D341Med (cell line): ENCODE results near the gene OGFOD3.
"Not testable (repeated sequence)": the region's sequence is repeated elsewhere in the genome, so short reads cannot be mapped to it uniquely, and the experiment has no call there.

Experiments used
- DNase-seq: peaks from one replicate; pipeline ENCODE4 v3.0.0; 2012; ENCODE audit warnings: low spot score

Gene OGFOD3

DNA sequence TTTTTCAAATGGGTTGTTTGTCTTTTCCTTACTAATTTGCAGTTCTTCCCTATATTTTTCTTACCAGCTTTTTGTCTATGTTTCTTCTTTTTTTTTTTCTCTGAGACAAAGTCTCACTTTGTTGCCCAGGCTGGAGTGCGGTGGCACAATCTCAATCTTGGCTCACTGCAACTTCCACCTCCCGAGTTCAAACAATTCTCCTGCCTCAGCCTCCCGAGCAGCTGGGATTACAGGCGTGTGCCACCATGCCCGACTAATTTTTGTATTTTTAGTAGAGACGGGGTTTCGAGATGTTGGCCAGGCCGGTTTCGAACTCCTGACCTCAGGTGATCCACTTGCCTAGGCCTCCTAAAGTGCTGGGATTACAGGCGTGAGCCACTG is 45.3 kb downstream of the OGFOD3 start:
- DNase-seq: not testable (repeated sequence)

DNA sequence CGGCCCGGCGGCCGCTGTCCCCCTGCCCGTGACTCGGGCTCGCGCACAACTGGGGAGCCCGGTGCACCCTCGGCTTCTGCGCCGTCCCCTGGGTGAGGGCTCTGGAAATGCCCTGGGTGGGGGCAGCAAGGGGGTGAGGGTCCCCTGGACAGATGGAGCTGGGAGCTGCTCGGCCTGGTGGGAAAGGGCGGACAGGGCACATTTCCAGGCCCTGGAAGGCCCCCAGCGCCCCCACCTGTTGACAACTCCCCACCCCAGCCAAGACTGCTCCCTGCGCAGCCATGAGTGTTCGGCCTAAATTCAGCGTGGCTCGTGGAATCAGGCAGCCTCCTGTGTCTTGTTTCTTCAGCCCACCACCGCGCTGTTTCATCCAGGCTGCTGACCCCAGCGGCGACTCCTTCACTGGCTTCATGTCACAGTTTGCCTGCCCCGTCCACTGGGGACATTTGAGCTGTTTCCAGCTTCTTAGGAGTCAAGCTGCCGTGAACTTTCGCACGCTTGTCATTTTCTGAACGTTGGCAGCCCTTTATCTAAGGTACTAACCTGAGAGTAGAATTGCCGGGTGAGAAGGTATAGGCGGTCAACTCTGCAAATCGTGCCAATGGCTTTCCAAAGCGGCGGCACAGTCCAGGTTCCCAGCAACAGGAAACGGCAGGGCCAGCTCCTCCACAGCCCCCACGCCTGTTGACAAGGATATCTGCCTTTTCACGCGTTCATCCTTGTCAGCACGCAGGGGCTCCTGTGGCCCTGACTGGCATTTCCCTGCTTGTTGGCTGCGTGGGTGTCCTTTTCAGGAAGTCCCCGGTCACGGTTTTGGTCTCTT is 45.9 kb downstream of the OGFOD3 start:
- no peak for DNase-seq

DNA sequence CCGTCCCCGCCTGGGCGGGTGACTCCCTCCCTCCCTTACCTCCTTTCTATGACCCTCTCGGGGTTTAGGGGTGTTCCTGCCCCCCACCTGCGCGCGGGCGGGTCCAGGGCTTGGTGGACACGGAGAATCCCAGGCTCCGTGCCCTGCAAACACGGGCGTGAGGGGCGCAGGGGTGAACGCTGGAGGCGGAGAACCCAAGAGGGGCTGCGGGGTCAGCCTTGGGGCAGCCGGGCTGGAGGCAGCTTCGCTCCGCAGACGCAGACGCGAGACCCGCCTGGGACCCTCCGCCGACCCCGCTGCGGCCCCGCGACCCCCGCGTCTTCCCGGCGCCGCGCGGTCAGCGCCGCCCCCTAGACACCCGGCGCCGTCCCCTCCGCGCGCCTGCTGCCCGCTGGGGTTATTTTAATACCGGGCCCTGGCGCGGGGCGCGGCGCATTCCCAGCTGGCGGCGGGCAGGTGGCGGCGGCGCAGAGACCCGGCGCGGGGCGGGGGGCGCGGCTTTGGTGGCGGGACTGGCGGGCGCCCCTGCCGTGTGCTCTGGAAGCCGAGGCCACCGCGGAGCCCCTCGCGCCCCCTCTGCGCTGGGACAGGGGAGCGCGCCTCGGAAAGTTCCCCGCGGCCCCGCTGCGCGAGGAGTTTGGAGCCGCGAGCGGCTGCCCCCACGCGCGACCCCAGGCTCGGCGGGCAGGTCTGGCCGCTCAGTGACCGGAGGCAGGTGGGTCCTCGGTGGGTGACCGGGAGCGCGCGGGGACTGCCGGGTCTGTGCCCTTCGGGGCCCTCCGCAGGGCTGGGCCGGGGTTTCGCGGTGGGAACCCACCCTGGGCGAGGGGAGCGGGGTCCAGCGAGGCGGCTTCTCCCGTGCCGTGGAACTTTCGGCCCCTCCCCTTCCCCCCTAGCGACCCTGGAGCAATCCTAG is 46.8 kb downstream of the OGFOD3 start, which contains the start of gene UTS2R:
UTS2R (plus strand) TSS at position 433 of the 916 bp plus-strand sequence. CDS start 2,560 bp downstream, outside the sequence.
- DNase-seq: peak; percentile 83

DNA sequence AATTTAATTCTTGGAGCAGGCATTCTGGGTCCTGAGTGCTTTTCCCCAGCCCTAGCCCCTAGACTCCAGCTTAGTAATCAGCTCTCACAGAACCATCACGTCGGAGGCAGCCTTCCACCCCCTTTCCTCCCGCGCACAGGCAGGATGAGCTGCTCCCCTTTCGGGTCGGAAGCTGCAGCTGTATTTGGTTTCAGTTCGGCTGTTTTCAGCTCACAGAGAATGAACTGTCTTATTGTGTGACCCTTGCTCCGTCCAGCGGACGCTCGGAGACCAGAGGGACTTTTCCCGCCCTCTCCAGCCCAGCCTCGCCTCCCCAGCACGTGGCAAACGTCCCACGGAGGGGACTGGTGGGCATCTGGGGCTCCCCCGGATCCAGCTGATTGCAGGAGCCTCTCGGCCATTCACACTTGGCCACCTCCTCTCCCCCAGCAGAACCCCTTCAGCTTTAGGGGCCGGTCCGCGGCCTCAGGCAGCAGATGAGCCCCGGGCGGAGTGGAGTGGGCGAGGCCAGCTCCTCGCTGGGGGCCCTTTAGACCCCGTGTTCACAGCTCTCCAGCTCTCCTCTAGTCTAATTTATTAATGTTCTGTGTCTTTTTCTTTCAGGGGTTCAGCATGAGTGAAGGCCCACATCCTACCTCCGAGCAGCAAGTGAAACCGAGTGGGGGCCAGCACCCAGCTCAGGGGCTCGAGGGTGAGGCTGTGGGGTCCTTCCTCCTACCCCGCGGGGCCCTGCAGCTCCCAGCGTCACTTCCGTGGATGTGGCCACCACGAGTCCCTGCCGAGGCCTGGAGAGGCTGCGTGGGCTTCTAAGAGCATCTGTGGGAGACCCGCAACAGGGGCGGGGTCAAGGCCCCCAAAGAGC is 47.7 kb downstream of the OGFOD3 start:
- DNase-seq: no peak

GRCh38 chr17:82369211-82369610 is 49.2 kb downstream of the OGFOD3 start:
- DNase-seq: no peak

DNA sequence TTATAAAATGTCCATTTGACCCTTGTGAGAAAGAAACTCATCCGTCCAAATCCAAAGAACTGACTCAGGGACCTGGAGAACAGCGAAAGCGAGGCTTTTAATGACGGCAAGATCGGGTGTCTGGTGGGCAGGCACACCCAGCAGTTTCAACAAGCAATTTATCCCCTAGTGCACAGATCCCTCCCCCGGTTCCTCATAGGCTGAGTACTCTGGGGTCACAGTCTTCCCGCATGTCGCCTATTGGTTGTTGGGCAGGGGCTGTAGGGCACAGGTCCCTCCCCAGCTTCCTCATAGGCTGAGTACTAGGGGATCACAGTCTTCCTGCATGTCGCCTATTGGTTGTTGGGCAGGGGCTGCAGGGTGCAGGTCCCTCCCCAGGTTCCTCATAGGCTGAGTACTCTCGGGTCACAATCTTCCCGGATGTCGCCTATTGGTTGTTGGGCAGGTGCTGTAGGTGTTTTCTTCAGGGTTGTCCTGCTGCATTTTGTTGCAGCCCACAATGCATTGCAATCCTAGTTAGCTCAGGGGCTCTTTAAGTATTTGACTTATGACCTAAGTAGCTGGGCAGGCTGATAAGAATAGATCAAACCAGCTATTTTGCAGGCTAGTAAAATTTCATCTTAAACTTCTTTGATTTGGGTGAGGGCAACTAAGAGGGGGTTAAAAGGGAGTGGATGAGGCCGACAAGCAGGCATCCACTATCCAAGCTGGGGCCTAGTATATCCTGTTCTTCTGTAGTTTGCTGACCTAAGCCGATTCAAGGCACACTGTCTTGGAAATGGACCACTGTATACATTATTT is 50.5 kb downstream of the OGFOD3 start:
- no peak for DNase-seq

GRCh38 chr17:82366749-82367148 is 51.6 kb downstream of the OGFOD3 start:
- no peak for DNase-seq

DNA sequence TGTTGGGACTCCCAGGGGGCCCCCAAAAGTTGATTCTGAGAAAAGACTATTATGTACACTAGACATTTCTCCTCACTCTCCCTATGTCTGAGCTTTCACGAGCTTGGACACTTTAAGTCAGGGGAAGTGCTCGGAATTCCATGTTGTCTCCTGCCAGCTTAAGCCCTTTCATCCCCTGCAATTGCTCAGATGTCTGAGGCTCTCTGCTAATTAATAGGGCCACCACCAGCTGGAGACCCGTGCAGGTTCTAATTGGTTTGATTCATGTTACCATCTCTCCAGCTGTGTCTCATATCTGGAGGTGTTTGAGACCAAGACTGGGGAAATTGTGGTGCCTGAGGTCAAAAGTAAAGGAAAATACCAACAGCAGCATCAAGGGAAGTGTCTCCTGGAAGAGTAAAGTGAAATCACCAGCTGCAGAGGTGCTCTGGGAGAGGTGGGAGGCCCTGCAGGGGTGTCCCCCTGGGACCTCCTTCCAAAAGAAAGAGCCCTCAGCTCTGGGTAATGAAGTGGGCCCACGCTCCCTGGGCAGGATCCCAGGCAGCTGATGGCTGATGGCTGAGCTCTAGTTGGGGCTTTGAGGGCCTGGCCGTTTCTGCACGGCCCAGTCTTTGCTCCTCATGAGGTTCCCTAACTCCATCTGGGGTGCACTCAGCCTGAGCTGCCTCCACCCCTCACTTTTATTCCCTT is 52.6 kb downstream of the OGFOD3 start:
- DNase-seq: peak; percentile 82

DNA sequence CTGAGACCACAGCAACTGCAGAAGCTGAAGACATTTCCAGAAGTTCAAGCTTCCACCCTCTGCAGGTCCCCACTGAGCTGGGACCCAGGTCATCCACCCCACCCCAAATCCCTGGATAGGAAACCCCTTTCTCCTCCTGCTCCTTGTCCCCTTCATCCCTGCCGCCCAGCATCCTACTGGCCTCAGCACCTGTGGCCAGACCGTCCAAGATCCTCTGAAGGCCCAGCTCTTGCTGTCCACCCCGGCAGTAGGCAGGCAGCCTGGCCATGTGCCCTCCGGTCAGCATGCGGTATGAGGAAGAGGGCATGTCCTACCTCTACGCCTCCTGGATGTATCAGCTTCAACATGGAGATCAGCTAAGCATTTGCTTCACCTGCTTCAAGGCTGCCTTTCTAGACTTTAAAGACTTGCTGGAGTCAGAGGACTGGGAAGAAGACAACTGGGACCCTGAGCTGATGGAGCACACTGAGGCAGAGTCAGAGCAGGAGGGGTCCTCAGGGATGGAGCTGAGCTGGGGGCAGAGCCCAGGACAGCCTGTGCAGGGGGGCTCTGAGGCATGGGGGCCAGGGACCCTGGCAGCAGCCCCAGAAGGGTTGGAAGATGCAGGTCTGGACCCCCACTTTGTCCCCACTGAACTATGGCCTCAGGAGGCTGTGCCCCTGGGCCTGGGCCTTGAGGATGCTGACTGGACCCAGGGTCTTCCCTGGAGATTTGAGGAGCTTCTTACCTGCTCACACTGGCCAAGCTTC is 56.3 kb downstream of the OGFOD3 start:
- peak; percentile 41 for DNase-seq

- not testable (repeated sequence) for DNase-seq
These were observed 58.8 kb downstream of the OGFOD3 start for GRCh38 chr17:82359451-82360074.

- peak; percentile 76 for DNase-seq
These were observed 59.7 kb downstream of the OGFOD3 start, which contains the start of gene TEX19 for GRCh38 chr17:82358465-82359350. TSS of gene TEX19 (plus strand) at chr17:82359247. CDS start at chr17:82362151, 2,904 bp downstream.

GRCh38 chr17:82357394-82357793 is 61.0 kb downstream of the OGFOD3 start:
- DNase-seq: peak; percentile 33

GRCh38 chr17:82356845-82357355 is 61.5 kb downstream of the OGFOD3 start:
- peak; percentile 41 for DNase-seq

DNA sequence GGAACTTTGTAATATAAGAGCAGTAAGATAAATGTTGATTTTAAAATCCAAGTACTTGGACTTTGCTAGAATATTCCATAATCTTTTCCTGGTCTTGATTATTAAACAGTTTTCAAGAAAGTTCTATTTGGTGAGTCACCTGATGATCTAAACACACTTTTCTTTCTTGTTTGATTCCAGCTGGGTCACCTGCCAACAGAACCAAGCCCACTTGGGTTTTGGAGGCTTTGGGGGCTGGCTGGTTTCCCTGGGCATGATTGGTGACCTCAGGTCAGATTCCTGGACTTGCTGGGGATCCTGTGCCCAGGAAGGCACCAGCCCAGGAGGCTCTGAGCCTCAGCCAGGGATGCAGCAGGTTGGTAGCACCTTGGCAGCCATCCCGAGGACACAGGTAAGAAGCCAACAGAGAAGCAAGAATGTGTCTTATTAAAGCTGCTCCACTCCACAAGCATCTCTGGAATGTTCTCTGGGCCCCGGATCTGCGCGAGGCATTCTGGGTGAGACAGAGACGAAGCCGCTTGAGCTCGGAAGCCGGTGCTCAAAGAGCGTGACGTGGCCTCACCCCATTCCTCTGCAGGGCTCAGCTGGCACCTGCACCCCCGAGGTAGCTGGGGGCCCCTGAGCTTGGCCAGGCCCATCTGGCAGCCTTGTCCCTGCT is 62.5 kb downstream of the OGFOD3 start:
- DNase-seq: no peak

GRCh38 chr17:82354804-82355308 is 63.5 kb downstream of the OGFOD3 start:
- DNase-seq: no peak

- no peak for DNase-seq
These were observed 64.9 kb downstream of the OGFOD3 start for GRCh38 chr17:82353484-82353883.
